Measurements from ENCODE around the gene CTRB2. TPM values are rescaled to one million over a fixed set of nuclear protein-coding genes. Genes with fewer than 3 reads are reported as not detected.

Gene CTRB2
- total RNA-seq, 1 experiment from 2014 or later: not detected

DNA sequence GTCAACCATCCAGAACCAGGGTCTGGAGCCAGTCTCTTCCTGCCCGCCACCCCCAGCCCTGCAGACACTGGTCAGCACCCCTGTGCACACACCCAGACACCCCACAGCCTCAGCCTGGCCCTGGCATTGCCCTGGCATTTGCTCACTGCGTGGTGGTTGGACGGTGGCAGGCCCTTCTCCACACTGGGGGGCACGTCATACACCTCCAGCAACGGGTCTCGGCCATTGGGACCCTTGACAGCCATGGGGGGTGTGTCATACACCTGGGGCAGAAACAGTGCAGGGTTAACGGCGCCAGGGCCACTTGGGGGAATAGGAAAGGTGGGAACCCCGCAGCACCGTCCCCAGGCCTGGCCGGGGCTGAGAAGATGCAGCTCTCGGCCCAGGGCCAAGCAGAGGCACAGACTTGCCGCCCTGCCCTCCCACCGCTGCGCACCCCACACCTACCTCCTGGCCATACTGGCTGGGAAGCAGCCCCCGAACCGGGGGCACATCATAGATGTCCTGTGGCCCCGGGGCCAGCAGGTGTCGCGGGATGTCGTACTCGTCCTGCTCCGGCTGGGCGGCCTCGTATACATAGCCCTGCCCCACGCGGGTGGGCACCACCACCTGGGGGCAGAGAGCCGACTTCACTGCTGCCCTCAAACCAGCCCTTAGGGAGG lies 29.9 kb upstream of the CTRB2 start:
- peaks cover 35% of the 10 kb centered on the region for H3K36me3 ChIP-seq (replicated peaks; ENCODE audit: control insufficient read depth, insufficient read depth, low read length)
- H3K27me3 ChIP-seq (ENCODE audit: control insufficient read depth, insufficient read depth, low read length): no peaks in the 10 kb centered on the region
- no peak overlapping the region for H3K4me3 ChIP-seq (ENCODE audit: insufficient read depth, low read depth, low read length)
- no peak for DNase-seq

DNA sequence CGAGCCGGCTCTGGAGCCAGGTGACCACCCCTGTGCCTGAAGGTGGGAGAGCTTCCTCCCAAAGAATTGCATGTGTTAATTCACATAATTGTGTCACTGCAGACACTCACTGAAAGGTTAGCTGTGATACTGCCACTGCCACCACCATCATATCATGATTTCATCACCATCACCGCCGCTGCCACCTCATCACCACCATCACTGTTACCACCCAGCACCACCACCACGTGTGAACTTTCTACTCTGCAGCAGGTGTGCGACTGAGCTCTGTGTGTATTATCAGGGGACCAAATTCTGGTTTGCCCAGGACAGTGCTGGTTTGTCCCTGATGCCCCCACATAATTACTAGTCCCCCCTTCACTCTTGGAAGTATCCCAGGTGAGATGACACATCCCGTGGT lies 29.3 kb upstream of the CTRB2 start:
- H3K27me3 ChIP-seq (ENCODE audit: control insufficient read depth, insufficient read depth, low read length): no peaks in the 10 kb centered on the region
- H3K4me3 ChIP-seq (ENCODE audit: insufficient read depth, low read depth, low read length): no peak overlapping the region
- peaks cover 32% of the 10 kb centered on the region for H3K36me3 ChIP-seq (replicated peaks; ENCODE audit: control insufficient read depth, insufficient read depth, low read length)
- DNase-seq: no peak

DNA sequence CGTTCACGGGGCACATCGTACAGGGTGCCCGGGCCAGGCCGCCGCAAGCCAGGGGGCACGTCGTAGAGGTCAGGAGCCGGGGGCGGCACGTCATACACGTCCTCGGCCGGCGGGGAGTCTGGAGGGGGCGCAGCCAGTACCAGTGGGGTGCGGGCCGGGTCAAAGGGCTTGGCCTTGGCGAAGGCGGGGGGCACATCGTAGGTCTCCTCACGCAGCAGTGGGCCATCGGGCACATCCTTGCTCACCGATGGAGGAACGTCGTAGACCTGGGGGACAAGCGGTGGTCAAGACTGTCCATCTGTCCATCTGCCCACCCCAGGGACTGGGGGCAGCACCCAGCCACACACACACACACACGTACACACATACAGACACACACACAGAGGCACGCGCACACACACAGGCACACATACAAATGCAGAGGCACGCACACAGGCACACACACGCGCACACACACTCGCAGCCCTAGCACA lies 28.8 kb upstream of the CTRB2 start:
- H3K36me3 ChIP-seq (replicated peaks; ENCODE audit: control insufficient read depth, insufficient read depth, low read length): peaks cover 27% of the 10 kb centered on the region
- no peak for DNase-seq
- no peak overlapping the region for H3K4me3 ChIP-seq (ENCODE audit: insufficient read depth, low read depth, low read length)
- H3K27me3 ChIP-seq (ENCODE audit: control insufficient read depth, insufficient read depth, low read length): no peaks in the 10 kb centered on the region

DNA sequence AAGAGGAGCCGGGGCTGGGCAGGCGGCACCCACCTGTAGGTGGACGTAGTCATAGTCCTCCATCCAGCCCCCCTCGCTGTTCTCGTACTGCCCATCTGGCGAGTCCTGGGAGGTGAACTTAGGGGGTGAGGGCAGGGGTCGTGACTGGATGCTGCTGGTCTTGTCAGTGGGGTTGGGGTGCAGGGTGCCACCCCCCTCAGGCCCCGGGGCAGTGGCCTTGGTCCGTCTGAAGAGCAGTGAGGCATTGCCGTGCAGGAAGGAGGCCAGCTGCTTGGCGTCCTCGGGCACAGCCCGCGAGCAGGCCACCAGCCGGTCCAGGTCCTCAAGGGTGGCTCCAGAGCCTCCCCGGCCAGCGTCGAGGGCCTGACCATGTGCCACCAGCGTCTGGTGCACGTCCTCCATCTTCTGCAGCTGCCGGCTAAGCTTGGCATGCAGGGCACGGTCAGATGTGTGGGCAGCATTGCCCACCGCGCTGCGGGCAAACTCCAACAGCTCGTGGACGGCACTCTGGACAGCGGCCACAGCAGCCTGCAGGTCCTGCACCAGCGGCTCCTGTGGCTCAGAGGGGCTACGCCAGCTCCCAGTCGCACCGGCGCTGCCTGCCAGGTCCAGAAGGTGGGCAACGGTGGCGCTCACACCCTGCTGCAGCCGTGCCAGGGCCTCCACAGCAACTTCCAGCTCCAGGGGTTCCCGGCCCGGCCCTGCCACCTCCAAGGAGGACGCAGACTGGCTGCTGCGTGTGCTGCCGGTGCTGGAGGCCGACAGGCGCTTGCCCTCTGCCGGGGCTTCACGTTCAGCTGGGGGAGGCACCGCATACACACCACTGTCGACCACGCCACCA lies 28.1 kb upstream of the CTRB2 start:
- H3K36me3 ChIP-seq (replicated peaks; ENCODE audit: control insufficient read depth, insufficient read depth, low read length): peaks cover 28% of the 10 kb centered on the region
- no peaks in the 10 kb centered on the region for H3K27me3 ChIP-seq (ENCODE audit: control insufficient read depth, insufficient read depth, low read length)
- no peak overlapping the region for H3K4me3 ChIP-seq (ENCODE audit: insufficient read depth, low read depth, low read length)
- DNase-seq: peak; percentile 77

DNA sequence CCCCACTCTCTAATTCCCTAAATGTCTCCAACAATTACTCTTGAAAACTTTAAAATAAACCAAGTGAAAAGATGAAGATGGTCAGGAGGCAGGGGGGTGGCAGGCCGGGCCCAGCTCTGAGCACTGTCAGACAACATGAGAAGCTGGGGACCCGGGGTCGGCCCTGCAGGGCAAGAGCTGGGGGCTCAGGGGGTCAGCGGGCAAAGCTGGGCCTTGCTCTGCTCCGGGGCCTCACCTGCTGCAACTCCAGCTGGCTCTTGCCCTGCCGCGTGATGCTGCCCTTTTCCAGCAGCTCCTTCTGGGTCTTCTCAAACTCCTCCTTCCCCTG lies 26.6 kb upstream of the CTRB2 start:
- DNase-seq: no peak
- H3K4me3 ChIP-seq (ENCODE audit: insufficient read depth, low read depth, low read length): no peak overlapping the region
- H3K27me3 ChIP-seq (ENCODE audit: control insufficient read depth, insufficient read depth, low read length): no peaks in the 10 kb centered on the region
- H3K36me3 ChIP-seq (replicated peaks; ENCODE audit: control insufficient read depth, insufficient read depth, low read length): peaks cover 28% of the 10 kb centered on the region

DNA sequence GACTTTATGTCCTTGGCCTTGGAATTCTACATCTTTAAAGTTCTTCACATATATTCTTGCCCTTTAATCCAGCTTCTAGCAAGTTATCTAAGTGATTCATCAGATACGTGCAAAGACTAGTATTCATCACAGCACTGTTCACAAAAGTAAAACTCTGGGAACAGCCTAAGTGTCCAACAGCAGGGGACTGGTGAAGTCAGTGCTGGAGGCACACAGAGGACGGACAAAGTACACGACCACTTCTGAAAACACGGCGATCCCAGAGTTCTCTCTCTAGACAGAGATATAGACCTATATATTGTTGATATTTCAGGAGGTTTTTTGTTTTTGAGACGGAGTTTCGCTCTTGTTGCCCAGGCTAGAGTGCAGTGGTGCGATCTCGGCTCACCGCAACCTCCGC lies 24.6 kb upstream of the CTRB2 start:
- DNase-seq: no peak
- Histone ChIP-seq H3K27me3 (ENCODE audit: control insufficient read depth, insufficient read depth, low read length) (no peaks in the 10 kb centered on the region), H3K4me3 (ENCODE audit: insufficient read depth, low read depth, low read length) (no peak overlapping the region), H3K36me3 (replicated peaks; ENCODE audit: control insufficient read depth, insufficient read depth, low read length) (peaks cover 28% of the 10 kb centered on the region)

DNA sequence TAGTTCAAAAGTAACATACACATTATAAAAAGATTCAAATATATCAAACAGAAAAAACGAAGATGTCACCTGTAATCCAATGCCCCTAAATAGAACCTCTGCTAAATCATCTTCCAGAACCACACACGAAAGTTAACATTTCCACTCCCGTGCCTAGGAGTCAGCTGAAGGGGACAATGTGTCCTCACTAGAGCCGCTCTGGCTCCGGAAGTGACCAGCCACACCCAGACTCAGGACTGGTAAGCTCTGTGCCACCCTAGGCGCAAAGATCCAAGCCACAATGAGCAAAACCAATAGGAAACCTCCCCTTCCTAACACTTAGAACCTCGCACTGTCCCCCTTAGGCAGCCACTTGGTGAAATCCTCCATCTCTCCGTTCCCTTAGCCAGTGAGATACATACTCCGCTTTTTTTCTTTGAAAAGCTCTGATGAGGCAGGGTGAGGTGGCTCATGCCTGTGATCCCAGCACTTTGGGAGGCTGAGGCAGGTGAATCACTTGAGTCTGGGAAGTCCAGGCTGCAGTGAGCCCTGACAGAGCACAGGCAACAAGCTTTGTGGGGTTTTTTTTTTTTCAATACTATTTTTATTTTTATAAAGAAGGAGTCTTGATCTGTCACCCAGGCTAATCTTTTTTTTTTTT lies 23.6 kb upstream of the CTRB2 start:
- no peaks in the 10 kb centered on the region for H3K27me3 ChIP-seq (ENCODE audit: control insufficient read depth, insufficient read depth, low read length)

DNA sequence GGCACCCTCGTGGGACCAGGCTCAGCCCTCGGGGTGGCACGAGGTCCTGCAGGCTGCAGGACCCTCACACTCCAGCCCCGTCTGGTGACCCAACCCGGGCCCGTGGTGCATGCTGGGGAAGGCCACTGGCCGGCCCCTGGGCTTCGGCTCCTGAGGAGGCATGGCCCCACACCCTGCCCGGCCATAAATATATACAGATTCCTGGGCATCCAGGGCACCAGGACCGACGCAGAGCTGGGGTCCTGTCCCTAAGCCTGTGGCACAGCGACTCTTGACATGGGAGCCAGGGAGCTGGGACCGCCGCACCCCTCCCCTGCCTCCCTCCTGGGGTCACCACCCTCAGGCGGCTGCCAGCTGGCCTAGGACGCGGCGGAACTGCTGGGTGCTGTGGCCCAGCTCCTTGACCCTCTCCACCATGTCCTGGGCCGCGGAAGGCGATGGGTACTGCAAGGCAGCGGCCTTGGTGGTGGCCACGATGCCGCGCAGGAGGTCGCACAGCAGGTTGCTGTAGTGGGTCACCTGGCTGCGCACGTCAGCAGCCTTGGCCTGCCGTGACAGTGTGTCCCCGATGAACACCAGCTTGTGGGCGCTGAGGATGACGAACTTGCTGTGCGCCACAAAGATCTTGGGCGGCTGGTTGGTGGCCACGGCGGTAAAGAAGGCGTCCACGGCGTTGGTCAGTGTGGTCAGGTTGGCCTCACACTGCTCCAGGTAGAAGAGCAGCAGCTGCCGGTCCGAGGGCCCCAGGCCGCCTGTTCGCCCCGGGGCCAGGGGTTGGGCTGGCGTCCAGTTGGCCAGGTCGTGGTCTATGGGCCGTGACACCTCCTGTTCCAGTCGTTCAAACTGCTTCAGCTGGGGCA lies 22.4 kb upstream of the CTRB2 start:
- no peak overlapping the region for H3K4me3 ChIP-seq (ENCODE audit: insufficient read depth, low read depth, low read length)

More for the DNA sequence above, 23.6 kb upstream of the CTRB2 start:
- H3K4me3 ChIP-seq (ENCODE audit: insufficient read depth, low read depth, low read length): no peak overlapping the region
- peaks cover 26% of the 10 kb centered on the region for H3K36me3 ChIP-seq (replicated peaks; ENCODE audit: control insufficient read depth, insufficient read depth, low read length)
- DNase-seq: peak; percentile 39

DNA sequence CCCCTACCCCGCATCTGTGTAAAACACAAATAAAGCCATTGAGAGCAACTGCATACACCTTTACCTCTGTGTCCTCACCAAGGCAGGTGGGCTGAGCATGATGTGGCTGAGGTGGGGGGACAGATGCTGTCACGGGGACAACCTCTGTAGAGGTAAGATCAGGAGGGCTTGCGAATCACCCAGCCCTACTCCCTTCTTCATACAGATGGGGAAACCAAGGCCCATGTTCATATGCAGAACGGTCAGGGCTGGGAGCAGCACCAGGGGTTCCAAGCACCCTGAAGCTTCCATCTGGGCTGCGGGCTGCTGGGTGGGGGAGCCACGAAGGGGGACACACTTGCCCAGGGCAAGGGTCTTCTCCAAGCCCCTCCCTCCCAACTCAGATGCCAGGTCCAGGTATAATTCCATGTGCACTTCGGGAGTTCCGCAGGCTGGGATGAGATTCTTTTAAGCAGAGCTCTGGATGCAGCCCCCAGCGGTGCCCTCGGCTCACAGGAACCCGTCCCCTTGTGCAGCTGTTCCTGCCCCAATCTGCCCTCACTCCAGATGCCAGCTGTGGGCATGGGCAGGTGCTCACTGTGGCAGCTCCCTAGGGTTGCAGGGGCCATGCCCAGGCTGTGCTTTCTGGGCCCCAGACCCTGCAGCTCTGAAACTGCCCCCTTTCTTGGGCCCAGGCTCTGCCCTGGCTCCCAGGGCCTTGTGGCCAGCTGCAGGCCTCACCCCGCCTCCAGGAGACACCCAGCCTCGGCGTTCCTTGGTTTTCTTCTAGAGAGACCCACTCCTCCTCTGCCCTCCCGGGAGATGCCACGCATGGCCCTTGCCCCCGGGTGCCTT lies 21.4 kb upstream of the CTRB2 start:
- Histone ChIP-seq H3K36me3 (replicated peaks; ENCODE audit: control insufficient read depth, insufficient read depth, low read length) (peaks cover 14% of the 10 kb centered on the region), H3K4me3 (ENCODE audit: insufficient read depth, low read depth, low read length) (no peak overlapping the region), H3K27me3 (ENCODE audit: control insufficient read depth, insufficient read depth, low read length) (no peaks in the 10 kb centered on the region)
- peak; percentile 67 for DNase-seq

More for the DNA sequence above, 22.4 kb upstream of the CTRB2 start:
- Histone ChIP-seq H3K36me3 (replicated peaks; ENCODE audit: control insufficient read depth, insufficient read depth, low read length) (peaks cover 18% of the 10 kb centered on the region), H3K27me3 (ENCODE audit: control insufficient read depth, insufficient read depth, low read length) (no peaks in the 10 kb centered on the region)
- peak; percentile 59 for DNase-seq

DNA sequence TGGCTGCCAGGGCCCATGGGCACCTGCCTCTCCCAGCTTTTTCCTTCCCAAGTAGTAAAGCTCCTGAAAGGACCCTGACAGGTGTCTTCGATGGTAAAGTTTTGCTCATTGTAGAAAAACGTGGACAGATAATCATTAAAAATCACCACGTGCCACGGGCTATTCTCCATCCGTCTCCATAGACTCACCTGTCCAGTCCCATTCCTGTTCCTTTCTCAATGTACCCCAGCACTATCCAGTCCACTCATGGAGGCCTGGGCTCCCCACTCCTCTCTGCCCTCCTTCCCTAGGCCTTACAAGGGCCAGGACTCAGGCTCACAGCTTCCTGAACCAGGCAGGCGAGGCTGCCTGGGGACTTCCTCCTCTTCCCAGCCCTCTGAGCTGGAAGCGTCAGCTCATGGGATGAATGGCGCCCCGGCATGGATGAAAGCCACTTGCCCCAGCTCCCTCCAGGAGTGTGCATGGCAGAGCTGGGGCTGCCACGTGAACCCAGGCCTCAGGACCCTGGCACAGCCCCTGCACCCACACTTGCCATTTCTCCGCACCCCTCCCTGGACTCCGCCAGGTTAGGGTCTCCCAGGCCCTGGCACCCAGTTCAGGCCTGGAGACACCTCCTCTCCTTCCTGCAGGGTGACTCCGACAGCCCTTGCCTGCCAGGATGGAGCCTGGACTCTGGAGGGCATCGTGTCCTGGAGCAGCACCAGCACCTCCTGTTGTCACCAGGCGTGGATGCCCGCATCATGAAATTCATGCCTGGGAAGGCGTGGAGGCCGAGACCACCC lies 20.6 kb upstream of the CTRB2 start:
- peaks cover 7% of the 10 kb centered on the region for H3K36me3 ChIP-seq (replicated peaks; ENCODE audit: control insufficient read depth, insufficient read depth, low read length)
- no peaks in the 10 kb centered on the region for H3K27me3 ChIP-seq (ENCODE audit: control insufficient read depth, insufficient read depth, low read length)
- no peak overlapping the region for H3K4me3 ChIP-seq (ENCODE audit: insufficient read depth, low read depth, low read length)
- peak; percentile 78 for DNase-seq

DNA sequence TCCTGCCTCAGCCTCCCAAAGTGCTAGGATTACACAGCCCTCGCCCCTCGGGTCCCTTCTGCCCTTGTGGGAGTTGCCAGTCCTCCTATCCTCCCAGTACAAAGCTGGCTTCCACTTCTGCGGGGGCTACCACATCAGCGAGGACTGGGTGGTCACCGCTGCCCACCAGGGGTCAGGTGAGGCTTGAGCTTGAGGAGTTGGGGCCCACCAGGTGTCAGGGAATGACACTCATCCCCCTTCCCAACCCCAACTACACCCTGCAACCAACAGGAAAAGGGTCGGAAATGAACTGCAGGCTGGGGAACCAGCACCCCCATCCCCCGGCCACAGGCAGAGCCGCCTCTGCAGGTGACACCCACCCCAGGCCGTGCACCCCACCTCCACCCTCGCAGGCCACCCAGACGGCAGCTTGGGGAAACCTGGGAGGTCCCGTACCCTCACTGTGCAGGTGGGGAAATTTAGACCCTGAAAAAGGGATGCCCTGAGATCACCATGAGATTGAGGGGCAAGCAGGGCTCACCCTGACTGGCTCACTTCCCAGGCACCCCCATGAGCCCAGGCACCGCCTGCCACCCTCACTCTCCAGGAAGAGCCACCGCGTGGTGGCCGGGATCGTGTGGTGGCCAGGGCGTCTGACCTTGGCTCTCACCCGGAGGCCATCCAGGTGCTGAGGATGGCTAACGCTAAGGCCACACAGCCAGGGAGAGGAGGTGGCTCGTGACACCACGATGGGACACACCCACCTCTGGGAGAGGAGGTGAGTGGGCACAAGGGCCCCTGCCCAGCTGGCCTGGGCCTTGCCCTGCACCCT lies 19.8 kb upstream of the CTRB2 start:
- H3K36me3 ChIP-seq (replicated peaks; ENCODE audit: control insufficient read depth, insufficient read depth, low read length): peaks cover 7% of the 10 kb centered on the region
- peak; percentile 73 for DNase-seq
- H3K4me3 ChIP-seq (ENCODE audit: insufficient read depth, low read depth, low read length): no peak overlapping the region
- no peaks in the 10 kb centered on the region for H3K27me3 ChIP-seq (ENCODE audit: control insufficient read depth, insufficient read depth, low read length)

DNA sequence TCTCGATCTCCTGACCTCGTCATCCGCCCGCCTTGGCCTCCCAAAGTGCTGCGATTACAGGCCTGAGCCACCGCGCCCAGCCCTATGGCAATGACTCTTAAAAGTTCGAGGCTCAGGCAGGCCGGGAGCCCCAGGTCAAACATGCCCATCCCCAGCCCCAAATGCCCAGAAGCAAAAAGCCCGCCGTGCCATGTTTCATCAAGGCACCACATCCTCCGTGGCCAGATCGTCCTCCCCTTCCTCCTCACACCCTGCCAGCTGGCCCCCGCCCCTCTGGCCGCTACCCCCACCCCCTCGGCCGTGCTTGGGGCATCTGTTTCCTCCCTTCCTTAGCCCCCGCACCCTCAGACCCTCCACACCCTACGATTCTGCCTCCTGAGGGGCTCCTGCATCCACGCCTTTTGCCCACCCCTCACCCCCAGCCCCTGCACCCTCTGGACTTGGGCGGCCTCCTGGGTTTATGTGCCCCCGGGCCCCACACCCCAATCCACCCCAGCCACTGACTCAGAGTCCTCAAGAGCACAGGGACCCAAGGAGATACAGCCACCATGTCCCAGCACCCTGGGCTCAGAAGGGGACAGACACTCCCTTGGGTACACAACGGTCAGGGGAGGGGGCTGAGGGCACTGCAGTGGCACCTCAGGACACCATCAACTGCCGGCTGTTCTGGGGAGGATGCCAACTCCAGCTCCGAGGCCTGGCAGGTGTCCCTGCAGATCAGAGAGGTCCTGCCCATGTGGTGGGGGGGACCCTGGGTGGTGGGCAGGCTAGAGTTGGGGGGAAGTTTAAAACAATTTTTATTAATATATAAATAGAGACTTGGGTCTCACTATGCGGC lies 18.9 kb upstream of the CTRB2 start:
- Histone ChIP-seq H3K4me3 (ENCODE audit: insufficient read depth, low read depth, low read length) (no peak overlapping the region), H3K36me3 (replicated peaks; ENCODE audit: control insufficient read depth, insufficient read depth, low read length) (peaks cover 7% of the 10 kb centered on the region), H3K27me3 (ENCODE audit: control insufficient read depth, insufficient read depth, low read length) (no peaks in the 10 kb centered on the region)
- peak; percentile 71 for DNase-seq

Data from H7 (cell line).